Esophagus squamous epithelium (tissue), 5 donors: ENCODE results near the gene MFAP3. TPM values are rescaled to one million over a fixed set of nuclear protein-coding genes. Genes with fewer than 3 reads are reported as not detected.

Experiments used
- DNase-seq: peaks from one replicate; lab custom pipeline; 2025; lab: John Stamatoyannopoulos, UW
- H3K27ac ChIP-seq, 4 donors: fragments of 200-600 bp; sonication (generic); one replicate each; pipeline ENCODE4 v1.5.1; 2016 to 2019; ENCODE audit warnings: mild to moderate bottlenecking in 1 of 4
- H3K27me3 ChIP-seq, 4 donors: fragments of 200-600 bp; sonication (generic); 1 replicate in 3 of 4; 2 replicates in 1 of 4; pipeline versions ENCODE4 v1.5.1 to v1.6.0; 2017 to 2021; ENCODE audit warnings: antibody characterized with exemption in 1 of 4
- H3K36me3 ChIP-seq, 3 donors: fragments of 200-600 bp; sonication (generic); one replicate each; pipeline ENCODE4 v1.5.1; 2016 to 2019
- H3K4me1 ChIP-seq, 3 donors: fragments of 200-600 bp; sonication (generic); one replicate each; pipeline ENCODE4 v1.5.1; 2017 to 2019
- H3K4me3 ChIP-seq, 4 donors: fragments of 200-600 bp; sonication (generic); 1 replicate in 3 of 4; 2 replicates in 1 of 4; pipeline ENCODE4 v1.5.1; 2016 to 2019; ENCODE audit warnings: mild to moderate bottlenecking in 2 of 4, moderate library complexity in 1 of 4
- H3K9me3 ChIP-seq, 3 donors: fragments of 200-600 bp; sonication (generic); one replicate each; pipeline ENCODE4 v1.5.1; 2016 to 2019
- POLR2A ChIP-seq, 4 donors: fragments of 450-650 bp; IDR thresholded peaks; one replicate each; pipeline ENCODE4 v1.6.1; 2017; ENCODE audit warnings: antibody characterized with exemption in 4 of 4, mild to moderate bottlenecking in 4 of 4, moderate library complexity in 3 of 4
- WGBS, 2 donors: methylation state at CpG; one replicate each; pipeline ENCODE4 v1.1.5; 2018; 5-methylcytosine and 5-hydroxymethylcytosine counted together
- intact Hi-C: fragments of 100-400 bp; cut with DNase I; formaldehyde crosslinking; loops from one replicate; pipeline ENCODE4 v1.15.0; 2022
- total RNA-seq, 4 donors: library from RNA; depleted of rRNA; stranded (reverse); fragments of >200 nt; gene quantifications; one replicate each; pipeline ENCODE4 v1.1.0, GENCODE V29; 2016
- TF ChIP-seq, protein P1 (sequence below), 6 experiments: fragments of 450-650 bp in 4 of 6; fragments of 200-600 bp in 2 of 6; sonication (generic) in 2 of 6; IDR thresholded peaks; one replicate each; pipeline ENCODE4 v1.5.1; 2016 to 2019; ENCODE audit warnings: antibody characterized with exemption in 6 of 6, mild to moderate bottlenecking in 4 of 6, moderate library complexity in 4 of 6
- donor health status: DM: yes; HTN: yes; CAD: no.

Gene MFAP3
- total RNA-seq, 4 donors from 2014 or later, result 29.0 to 58.1 (median 45.5) TPM

DNA sequence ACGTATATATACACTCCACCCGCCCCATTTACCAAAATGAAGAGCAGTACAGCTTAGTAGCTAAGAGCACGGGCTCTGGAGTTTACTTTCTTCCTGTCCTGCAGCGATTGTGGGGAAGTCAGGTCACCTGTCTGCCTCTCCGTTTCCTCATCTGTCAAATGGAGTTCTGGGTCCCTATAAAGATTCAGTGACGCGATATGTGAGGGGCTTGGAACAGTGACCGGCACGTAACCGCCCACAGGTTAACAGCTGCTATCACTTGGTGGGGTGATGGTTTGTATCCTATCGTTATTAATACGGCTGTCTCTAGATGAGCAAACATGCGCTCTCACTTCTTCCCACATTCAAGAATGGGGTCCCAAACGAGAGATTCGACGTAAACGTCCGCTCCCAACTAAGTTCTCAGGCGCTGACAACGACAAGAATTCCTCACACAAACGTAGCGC is 483 bp upstream of the MFAP3 start:
- H3K27me3 ChIP-seq, result no peaks in the 10 kb centered on the region
- DNase-seq, result no peak
- H3K27ac ChIP-seq, result peak overlapping the region; percentile 90 to 93 (median 92)
- H3K4me1 ChIP-seq, result peaks cover 7 to 56% (median 8%) of the 10 kb centered on the region in 3 donors
- peaks cover 0 to 10% (median 0%) of the 10 kb centered on the region in 3 donors for H3K36me3 ChIP-seq
- H3K4me3 ChIP-seq, result peak overlapping the region; percentile 59 to 90 (median 74)
- WGBS, 2 donors, result 0% methylated on average over 19 to 21 of the region's 22 CpGs
- intact Hi-C loops, result no loop called here
- TF ChIP-seq, protein P1, sequence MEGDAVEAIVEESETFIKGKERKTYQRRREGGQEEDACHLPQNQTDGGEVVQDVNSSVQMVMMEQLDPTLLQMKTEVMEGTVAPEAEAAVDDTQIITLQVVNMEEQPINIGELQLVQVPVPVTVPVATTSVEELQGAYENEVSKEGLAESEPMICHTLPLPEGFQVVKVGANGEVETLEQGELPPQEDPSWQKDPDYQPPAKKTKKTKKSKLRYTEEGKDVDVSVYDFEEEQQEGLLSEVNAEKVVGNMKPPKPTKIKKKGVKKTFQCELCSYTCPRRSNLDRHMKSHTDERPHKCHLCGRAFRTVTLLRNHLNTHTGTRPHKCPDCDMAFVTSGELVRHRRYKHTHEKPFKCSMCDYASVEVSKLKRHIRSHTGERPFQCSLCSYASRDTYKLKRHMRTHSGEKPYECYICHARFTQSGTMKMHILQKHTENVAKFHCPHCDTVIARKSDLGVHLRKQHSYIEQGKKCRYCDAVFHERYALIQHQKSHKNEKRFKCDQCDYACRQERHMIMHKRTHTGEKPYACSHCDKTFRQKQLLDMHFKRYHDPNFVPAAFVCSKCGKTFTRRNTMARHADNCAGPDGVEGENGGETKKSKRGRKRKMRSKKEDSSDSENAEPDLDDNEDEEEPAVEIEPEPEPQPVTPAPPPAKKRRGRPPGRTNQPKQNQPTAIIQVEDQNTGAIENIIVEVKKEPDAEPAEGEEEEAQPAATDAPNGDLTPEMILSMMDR (IDR thresholded peaks at IDR 0.05), result no peak
- TF ChIP-seq POLR2A (IDR thresholded peaks at IDR 0.05), result no peak
- H3K9me3 ChIP-seq, result no peaks in the 10 kb centered on the region

DNA sequence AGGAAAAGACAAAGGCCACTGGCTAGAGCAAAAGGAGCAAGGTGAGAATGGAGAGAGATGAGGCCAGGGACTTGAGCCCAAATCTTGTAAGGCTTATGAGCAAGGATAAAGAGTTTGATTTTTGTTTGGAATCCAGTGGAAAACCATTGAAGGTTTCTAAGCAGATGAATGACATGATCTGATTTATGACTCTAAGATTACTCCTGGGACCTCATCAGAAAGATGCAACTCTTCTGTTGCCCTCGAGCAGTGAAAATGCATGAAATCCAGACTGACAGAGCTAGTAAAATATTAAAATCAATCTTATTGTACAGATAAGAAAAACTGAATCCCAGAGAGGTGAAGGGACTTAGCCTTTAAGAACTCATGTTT is 677 bp downstream of the MFAP3 start:
- DNase-seq, result no peak
- Histone ChIP-seq H3K27ac (peak overlapping the region; percentile 90 to 93 (median 92)), H3K4me1 (peaks cover 7 to 67% (median 8%) of the 10 kb centered on the region in 3 donors), H3K27me3 (no peaks in the 10 kb centered on the region), H3K4me3 (peak overlapping the region; percentile 59 to 90 (median 74)), H3K36me3 (no peaks in the 10 kb centered on the region), H3K9me3 (no peaks in the 10 kb centered on the region)
- intact Hi-C loops, result no loop called here
- 33 to 74% methylated on average over 1 of the region's 1 CpG for WGBS, 2 donors
- no peak for TF ChIP-seq POLR2A (IDR thresholded peaks at IDR 0.05)
- TF ChIP-seq, protein P1 (IDR thresholded peaks at IDR 0.05), result no peak

DNA sequence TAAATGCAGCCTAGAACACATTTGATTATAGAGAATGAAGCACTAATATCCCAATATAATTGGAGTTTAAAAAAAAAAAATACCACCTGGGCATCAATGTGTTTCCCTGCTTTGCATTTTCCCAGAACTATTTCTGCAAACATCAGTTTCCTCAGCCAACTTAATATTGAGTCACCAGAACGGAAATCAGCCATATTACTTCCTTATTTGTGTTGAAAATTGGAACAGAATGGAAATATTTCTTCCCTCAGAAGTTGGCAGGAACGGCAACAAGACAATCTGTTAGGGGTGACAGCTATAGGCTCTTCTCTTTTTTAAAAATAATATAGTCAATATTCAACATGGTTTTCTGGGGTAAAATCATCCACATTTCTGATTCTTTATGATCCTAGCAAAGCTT is 4.0 kb downstream of the MFAP3 start:
- H3K36me3 ChIP-seq, result peaks cover 0 to 7% (median 0%) of the 10 kb centered on the region in 3 donors
- 27% methylated on average over 2 of the region's 2 CpGs for WGBS, 2 donors
- no peaks in the 10 kb centered on the region for H3K9me3 ChIP-seq
- no peaks in the 10 kb centered on the region for H3K27me3 ChIP-seq
- DNase-seq, result no peak
- peaks cover 7 to 65% (median 8%) of the 10 kb centered on the region in 3 donors for H3K4me1 ChIP-seq
- no peak for TF ChIP-seq POLR2A (IDR thresholded peaks at IDR 0.05)
- TF ChIP-seq, protein P1 (IDR thresholded peaks at IDR 0.05), result no peak
- intact Hi-C loops, result no loop called here
- H3K4me3 ChIP-seq, result no peak overlapping the region
- peak overlapping the region in 3 of 4 donors; percentile 33 to 50 (median 34) for H3K27ac ChIP-seq

DNA sequence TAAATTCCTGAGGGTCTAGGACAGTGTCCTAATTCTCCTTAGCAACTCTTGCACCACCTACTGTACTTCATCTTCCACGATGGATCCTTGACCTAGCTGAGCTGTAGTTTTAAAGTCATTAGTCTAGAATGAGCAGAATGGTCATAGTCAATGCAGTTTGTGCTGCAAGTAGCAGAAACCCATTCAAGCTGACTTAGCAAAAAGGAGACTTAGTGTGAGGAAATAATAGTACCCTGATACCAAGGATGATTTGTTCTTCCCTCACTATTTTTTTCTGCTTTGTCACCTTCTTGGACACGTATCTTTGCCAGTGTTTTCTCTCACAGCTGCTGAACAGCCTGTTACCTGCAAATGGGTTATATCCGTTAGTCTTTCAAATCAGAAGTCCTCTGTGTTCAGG is 5.3 kb downstream of the MFAP3 start:
- Histone ChIP-seq H3K9me3 (no peaks in the 10 kb centered on the region), H3K27ac (no peak overlapping the region), H3K4me3 (no peak overlapping the region), H3K4me1 (peaks cover 7 to 66% (median 8%) of the 10 kb centered on the region in 3 donors), H3K36me3 (peaks cover 0 to 7% (median 0%) of the 10 kb centered on the region in 3 donors), H3K27me3 (no peaks in the 10 kb centered on the region)
- DNase-seq, result no peak
- 86 to 89% methylated on average over 3 of the region's 3 CpGs for WGBS, 2 donors
- intact Hi-C loops, result no loop called here
- no peak for TF ChIP-seq POLR2A (IDR thresholded peaks at IDR 0.05)
- TF ChIP-seq, protein P1 (IDR thresholded peaks at IDR 0.05), result no peak

DNA sequence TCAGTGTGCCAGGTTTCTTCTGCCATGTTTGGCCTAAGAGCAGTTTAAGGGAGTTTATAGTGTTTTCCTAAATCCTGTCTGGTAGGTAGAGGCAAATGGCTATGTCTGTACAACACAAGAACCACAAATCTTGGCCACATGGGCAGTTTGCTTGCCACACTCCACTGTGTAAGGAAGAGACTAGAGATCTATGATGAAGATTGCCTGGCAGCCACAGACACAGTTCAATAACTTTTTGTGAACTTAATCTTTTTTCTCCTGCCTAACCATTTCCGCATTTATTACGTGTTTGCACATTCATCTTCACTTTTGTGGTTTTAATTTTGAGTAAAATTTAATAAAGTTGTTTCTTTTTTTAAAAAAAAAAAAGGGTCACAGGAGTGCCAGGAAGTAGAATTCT is 5.8 kb downstream of the MFAP3 start:
- TF ChIP-seq, protein P1 (IDR thresholded peaks at IDR 0.05), result no peak
- no peak for TF ChIP-seq POLR2A (IDR thresholded peaks at IDR 0.05)
- peaks cover 3 to 61% (median 4%) of the 10 kb centered on the region in 3 donors for H3K4me1 ChIP-seq
- intact Hi-C loops, result no loop called here

More for the DNA sequence above, 5.8 kb downstream of the MFAP3 start:
- no peaks in the 10 kb centered on the region for H3K9me3 ChIP-seq
- no peaks in the 10 kb centered on the region for H3K27me3 ChIP-seq
- no peak overlapping the region for H3K4me3 ChIP-seq
- WGBS, 2 donors, result 88 to 93% methylated on average over 2 of the region's 2 CpGs
- H3K27ac ChIP-seq, result no peak overlapping the region
- no peak for DNase-seq
- H3K36me3 ChIP-seq, result peaks cover 0 to 7% (median 0%) of the 10 kb centered on the region in 3 donors
